Measurements from ENCODE around the gene ALG10B.

The ALG10B gene

DNA sequence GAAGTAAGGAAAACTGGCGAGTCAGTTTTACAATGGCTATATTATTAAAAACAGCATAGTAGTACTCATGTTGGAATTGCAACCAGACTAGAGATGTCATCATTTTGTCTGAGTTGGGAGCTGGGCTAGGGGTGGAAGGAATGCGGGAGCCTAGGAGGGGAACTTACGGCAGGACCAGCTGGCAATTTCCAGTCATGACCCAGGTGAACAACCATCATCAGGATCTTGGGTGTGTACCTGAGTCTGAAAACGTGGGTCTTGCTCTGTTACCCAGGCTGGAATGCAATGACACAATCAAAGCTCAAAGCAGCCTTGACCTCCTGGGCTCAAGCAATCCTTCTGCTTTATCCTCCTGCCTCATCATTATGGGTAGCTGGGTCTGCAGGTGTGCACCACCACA, 50.9 kb downstream of the ALG10B start:
- in situ Hi-C loops (cut with MboI; ENCODE audit: low pct_unique_long_range_greater_than_20kb, low sequenced_read_pairs), result no loop called here
- no peak for DNase-seq

DNA sequence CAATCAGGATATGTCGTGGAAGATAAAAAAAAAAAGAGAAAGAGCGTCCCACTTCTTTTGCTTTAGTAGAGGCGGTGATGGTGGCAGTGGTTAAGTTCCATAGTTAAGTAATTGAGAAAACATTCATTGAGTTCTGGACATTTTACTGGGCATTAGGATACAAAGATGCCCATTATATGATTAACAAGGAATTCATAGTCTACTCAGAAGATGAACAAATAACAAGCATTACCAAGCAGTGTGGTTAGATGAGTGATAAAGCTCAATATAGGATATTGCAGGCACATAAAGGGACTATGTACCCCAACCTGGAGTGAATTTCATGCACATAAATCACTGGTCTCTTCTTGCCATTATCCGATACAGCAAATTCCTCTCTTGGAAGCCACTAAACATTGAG, 53.7 kb downstream of the ALG10B start:
- in situ Hi-C loops (cut with MboI; ENCODE audit: low pct_unique_long_range_greater_than_20kb, low sequenced_read_pairs), result no loop called here
- no peak for DNase-seq

DNA sequence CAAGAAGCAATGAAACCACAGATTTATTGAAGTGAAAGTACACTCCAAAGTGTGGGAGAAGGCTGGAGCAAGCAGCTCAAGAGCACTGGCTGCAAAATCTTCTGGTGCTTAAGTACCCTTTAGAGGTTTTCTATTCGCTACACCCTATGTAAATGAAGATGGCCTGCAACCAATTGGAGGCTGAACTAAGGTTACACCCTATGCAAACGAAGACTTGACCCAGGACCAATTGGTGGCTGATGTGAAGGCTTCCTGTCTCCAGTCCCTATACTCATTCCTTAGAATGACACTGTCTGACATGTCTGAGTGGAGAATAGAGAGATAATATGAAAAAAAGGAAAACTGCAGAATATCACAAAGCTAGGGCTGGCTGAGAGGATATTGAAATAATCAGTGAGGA, 57.2 kb downstream of the ALG10B start:
- DNase-seq, result no peak
- in situ Hi-C loops (cut with MboI; ENCODE audit: low pct_unique_long_range_greater_than_20kb, low sequenced_read_pairs), result no loop called here

DNA sequence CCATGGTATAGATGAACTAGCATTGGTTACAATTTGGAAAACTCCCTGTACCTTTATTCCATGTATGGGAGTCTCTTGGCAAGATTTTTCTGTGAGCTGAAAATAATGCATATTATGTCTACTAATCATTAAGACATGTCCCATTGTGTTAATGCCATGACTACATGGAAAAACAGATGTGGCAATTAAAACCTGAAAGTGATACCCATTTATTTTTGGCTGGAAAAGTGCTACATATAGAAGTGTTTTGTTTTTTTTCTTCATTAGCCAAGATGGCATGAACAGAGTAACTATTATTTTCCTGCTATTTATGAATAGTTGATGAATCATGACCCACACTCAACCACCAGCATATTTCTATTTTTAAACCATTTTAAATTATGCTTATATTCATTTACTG, 58.2 kb downstream of the ALG10B start:
- in situ Hi-C loops (cut with MboI; ENCODE audit: low pct_unique_long_range_greater_than_20kb, low sequenced_read_pairs), result no loop called here
- no peak for DNase-seq

Data from KBM-7 (cell line).